AG04450 (cell line): ENCODE results near the gene BRICD5. TPM values are rescaled to one million over a fixed set of nuclear protein-coding genes. Genes with fewer than 3 reads are reported as not detected.

Source experiments
- CTCF ChIA-PET: fragments of 300-600, 350-600 bp; formaldehyde crosslinking; extraction: SDS; loops from one replicate; lab custom pipeline; 2022; ENCODE audit warnings: antibody characterized with exemption, inconsistent platforms; lab: Charles Lee
- POLR2A ChIA-PET: fragments of 350-600 bp; formaldehyde crosslinking; extraction: SDS; loops from one replicate; lab custom pipeline; 2021; ENCODE audit warnings: antibody characterized with exemption, inconsistent platforms; lab: Yijun Ruan, JAX
- DNase-seq: peaks from one replicate; pipeline ENCODE4 v3.0.0-alpha.2; 2011; ENCODE audit warnings: low read depth, low spot score
- H3K27ac ChIP-seq: one replicate; pipeline ENCODE4 v1.5.1; 2012; ENCODE audit warnings: low read depth, low read length, control low read depth
- H3K27me3 ChIP-seq: one replicate; pipeline ENCODE4 v1.6.0; 2012; ENCODE audit warnings: low read length; ENCODE audit not compliant: control insufficient read depth, insufficient read depth
- H3K4me3 ChIP-seq: 2 replicates; pipeline ENCODE4 v1.5.1; 2011; ENCODE audit warnings: mild to moderate bottlenecking, low read depth, low read length, control low read depth
- H3K9me3 ChIP-seq: 2 replicates; pipeline ENCODE4 v1.5.1; 2012; ENCODE audit warnings: low read length; ENCODE audit not compliant: control insufficient read depth, insufficient read depth
- polyA plus RNA-seq: library from polyadenylated mRNA; depleted of rRNA; stranded (reverse); fragments of >200 nt; gene quantifications from 2 replicates; pipeline ENCODE4 v1.2.3, GENCODE V29; 2011
- TF ChIP-seq, protein P1 (sequence below): IDR thresholded peaks from 2 replicates; pipeline ENCODE4 v1.5.1; 2011; ENCODE audit warnings: low read depth, low read length, control low read depth, inconsistent platforms

Gene BRICD5
- polyA plus RNA-seq, 1 experiment = 0.37 TPM

DNA sequence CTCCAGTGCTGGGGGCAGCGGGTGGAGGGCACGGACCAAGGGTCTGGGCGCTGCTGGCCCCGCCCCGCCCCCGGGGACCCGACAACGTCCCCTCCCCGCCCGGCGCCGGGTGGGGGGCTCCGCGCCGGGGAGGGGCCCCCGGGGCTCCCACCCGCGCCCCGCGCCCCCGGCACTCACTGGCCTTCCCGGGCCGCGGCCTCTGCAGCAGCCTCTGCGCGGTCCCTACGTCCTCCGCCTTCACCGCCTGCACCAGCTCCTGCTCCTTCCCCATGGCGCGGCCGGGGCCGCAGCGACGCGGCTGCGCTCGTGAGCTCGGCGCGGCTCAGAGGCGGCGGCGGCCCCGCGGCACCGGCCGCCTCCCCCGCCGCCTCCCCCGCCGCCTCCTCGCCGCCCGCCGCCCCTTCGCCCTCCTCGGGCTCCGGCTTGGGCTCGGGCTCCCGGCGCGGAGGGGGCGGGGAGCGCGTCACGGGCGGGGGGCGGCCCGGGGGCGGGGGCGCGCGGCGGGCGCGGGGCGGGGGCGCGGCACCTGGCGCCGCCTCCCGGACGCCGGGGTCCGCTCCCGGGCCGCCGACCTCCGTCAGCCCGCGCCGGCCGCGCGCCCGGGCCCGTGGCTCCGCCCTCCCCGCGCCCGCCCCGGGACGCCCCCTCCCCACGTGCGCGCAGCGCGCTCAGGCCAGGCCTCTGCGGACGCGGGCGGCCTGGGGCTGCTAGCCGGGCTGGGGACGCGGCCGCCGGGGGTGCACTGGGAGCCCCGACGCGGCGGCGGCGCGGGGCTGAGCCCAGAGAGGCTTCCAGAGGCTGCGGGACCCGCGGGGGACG, 14.3 kb downstream of the BRICD5 start, which contains the start of gene CASKIN1:
CASKIN1 (minus strand) TSS at position 444 of the 819 bp plus-strand sequence; CDS start at position 271, 173 bp downstream.
- H3K27me3 ChIP-seq = peaks cover 64% of the 10 kb centered on the region
- CTCF ChIA-PET = no interaction called here

DNA sequence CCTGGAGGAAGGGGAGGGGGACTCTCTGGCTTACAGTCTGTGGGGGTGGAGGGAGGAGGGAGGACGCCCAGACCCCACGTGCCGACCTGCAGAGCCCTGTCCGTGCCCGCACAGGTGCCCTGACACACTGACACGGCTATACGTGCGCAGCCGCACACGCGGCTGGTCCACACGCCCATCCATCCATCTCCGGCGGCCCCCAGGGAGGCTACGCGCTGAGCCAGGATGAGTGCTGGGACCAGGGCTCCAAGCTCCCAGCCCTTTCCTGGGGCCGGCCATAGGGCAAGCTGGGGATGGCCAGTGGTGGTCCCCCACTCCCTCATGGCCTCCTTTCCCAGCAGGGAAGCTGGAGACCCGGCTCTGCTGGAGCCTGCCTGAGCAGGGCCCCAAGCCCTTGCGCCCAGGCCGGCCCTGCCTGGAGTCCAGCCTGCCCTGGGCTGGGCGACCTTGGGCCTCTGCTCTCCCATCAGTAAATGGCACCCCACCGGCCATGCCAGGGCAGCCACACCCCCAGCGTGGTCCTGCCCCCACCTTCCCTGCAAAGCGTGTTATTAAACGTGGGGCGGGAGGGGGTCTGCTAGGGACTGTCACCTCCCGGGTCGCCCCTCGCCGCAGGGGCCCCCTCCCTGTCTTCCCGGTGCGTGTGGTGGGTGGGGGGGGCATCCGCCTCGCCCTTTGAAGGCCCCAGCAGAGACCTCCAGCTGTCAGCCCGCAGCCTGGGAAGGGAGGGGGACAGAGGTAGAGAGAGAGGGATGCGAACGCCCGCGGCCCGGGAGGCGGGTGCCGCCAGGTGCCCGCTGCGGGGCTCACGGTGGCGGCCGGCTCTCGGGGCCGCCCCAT, 15.1 kb downstream of the BRICD5 start:
- TF ChIP-seq, protein P1, sequence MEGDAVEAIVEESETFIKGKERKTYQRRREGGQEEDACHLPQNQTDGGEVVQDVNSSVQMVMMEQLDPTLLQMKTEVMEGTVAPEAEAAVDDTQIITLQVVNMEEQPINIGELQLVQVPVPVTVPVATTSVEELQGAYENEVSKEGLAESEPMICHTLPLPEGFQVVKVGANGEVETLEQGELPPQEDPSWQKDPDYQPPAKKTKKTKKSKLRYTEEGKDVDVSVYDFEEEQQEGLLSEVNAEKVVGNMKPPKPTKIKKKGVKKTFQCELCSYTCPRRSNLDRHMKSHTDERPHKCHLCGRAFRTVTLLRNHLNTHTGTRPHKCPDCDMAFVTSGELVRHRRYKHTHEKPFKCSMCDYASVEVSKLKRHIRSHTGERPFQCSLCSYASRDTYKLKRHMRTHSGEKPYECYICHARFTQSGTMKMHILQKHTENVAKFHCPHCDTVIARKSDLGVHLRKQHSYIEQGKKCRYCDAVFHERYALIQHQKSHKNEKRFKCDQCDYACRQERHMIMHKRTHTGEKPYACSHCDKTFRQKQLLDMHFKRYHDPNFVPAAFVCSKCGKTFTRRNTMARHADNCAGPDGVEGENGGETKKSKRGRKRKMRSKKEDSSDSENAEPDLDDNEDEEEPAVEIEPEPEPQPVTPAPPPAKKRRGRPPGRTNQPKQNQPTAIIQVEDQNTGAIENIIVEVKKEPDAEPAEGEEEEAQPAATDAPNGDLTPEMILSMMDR = no peak
- POLR2A ChIA-PET = interaction anchor here (1.1 to 3.4 kb wide), 2 partner anchors 8 to 41 kb away, joined by 3 to 16 read pairs; partner anchors contain the start of gene TRAF7
- peaks cover 64% of the 10 kb centered on the region for H3K27me3 ChIP-seq
- H3K9me3 ChIP-seq = peaks cover 6% of the 10 kb centered on the region
- CTCF ChIA-PET = no interaction called here
- no peak overlapping the region; the same call in 1 of the 2 replicates for H3K4me3 ChIP-seq
- no peak overlapping the region for H3K27ac ChIP-seq
- DNase-seq = no peak

More for the DNA sequence above, 14.3 kb downstream of the BRICD5 start, which contains the start of gene CASKIN1:
- POLR2A ChIA-PET = interaction anchor here (0.5 to 3.4 kb wide), 3 partner anchors 7 to 41 kb away, joined by 3 to 16 read pairs (median 3); partner anchors contain the start of gene TRAF7
- peak within 1 kb of the TSS; percentile 44 for H3K4me3 ChIP-seq
- TF ChIP-seq, protein P1 = no peak
- DNase-seq = no peak
- no peak within 1 kb of the TSS for H3K27ac ChIP-seq
- peaks cover 6% of the 10 kb centered on the region for H3K9me3 ChIP-seq

DNA sequence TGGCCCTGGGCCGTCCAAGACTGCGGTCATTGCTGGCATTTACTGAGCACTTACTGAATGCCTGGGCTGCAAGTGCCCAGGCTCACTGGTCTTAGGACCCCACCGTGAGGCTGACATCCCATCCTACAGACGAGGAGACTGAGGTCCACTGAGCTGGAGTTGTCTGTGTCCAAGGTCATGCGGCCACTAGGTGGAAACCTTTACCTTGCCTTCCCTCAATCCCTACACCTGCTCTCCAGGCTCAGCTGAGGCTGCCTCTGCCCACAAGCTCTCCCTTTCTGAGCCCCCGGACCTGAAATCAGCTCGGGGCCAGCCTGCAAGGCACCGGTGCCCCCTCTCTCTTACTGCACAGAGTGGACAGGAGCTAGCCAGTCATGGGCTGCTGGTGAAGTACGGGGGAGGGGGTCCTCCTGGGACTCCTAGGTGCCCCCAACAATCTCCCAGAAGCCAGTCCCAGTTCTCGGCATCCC, 15.8 kb downstream of the BRICD5 start:
- no peak for DNase-seq
- TF ChIP-seq, protein P1 = peak; percentile 41
- Histone ChIP-seq H3K27me3 (peaks cover 58% of the 10 kb centered on the region), H3K27ac (no peak overlapping the region), H3K4me3 (no peak overlapping the region), H3K9me3 (peaks cover 3% of the 10 kb centered on the region; the same call in 1 of the 2 replicates)
- POLR2A ChIA-PET = interaction anchor here (0.6 to 3.4 kb wide), 3 partner anchors 9 to 40 kb away, joined by 3 to 16 read pairs (median 7); partner anchors contain the start of gene TRAF7
- CTCF ChIA-PET = no interaction called here

DNA sequence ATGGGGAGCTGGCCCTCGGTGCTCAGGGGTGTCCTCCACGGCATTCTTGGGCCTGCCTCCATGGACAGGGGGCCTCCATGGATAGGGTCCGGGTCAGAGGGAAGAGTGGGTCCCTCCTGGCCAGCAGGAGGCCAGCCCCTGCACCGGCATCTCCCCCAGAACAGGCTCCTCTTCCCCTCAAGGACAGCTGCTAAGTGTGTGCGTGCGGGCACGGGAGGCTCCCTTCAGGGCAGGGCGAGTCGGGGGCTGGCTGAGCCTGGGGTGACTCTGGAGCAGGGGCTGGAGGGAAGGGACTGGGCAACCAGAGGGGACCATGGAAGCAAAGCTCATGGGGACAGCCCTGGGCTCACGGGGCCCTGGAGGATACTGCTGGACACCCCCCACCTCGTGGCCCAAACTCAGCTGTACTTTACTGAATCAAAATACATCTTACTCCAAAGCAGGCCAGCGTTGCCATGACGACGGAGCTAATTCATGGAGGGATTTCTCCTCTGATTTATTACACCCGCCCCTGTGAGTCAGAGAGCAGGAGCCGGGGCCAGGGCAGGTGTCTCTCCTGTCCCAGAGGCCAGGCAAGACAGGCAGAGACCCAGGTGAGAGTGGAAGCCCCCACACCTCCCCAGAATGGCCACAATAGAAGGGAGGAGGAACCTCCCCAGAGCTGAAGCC, 16.4 kb downstream of the BRICD5 start:
- H3K4me3 ChIP-seq = no peak overlapping the region
- POLR2A ChIA-PET = interaction anchor here (0.6 to 3.4 kb wide), 2 partner anchors 36 to 39 kb away, joined by 7 to 16 read pairs; partner anchors contain the start of gene TRAF7
- H3K27me3 ChIP-seq = peaks cover 52% of the 10 kb centered on the region
- H3K9me3 ChIP-seq = peaks cover 3% of the 10 kb centered on the region; the same call in 1 of the 2 replicates
- TF ChIP-seq, protein P1 = no peak
- no peak for DNase-seq
- H3K27ac ChIP-seq = no peak overlapping the region
- CTCF ChIA-PET = no interaction called here
